Measurements from ENCODE around the gene BIRC6. TPM values are rescaled to one million over a fixed set of nuclear protein-coding genes. Genes with fewer than 3 reads are reported as not detected.

Gene BIRC6
- total and polyA plus RNA-seq, 2 of the 8 experiments (the other 6 are each of a cell fraction or from before 2014, with no cell fraction given) = 32.5 to 69.5 TPM

- Histone ChIP-seq H3K14ac (ENCODE audit: insufficient read length) (no peak overlapping the region), H3K27ac (ENCODE audit: low read depth, low read length) (no peak overlapping the region), H3K9ac (replicated peaks in 1 of 4; ENCODE audit: extremely low read depth in 1 of 4, low read depth in 3 of 4, low read length in 3 of 4) (no peak overlapping the region), H2BK15ac (ENCODE audit: low read length) (no peak overlapping the region), H2BK5ac (ENCODE audit: low read depth, low read length) (no peak overlapping the region), H3K4ac (replicated peaks; ENCODE audit: insufficient read length, low read depth, low read length) (no peak overlapping the region), H2BK20ac (ENCODE audit: low read length) (no peak overlapping the region), H2BK120ac (replicated peaks; ENCODE audit: low read depth, low read length) (no peak overlapping the region), H2AFZ (ENCODE audit: low read length) (no peak overlapping the region), H3K56ac (replicated peaks; ENCODE audit: insufficient read length, low read depth, low read length) (no peak overlapping the region), H2AK5ac (ENCODE audit: low read depth, low read length) (no peak overlapping the region), H4K91ac (replicated peaks; ENCODE audit: insufficient read length, low read length) (no peak overlapping the region), H3K9me3 (ENCODE audit: insufficient read depth in 2 of 2, low read depth in 1 of 2, low read length in 1 of 2) (no peaks in the 10 kb centered on the region), H3K4me2 (ENCODE audit: insufficient read depth in 1 of 2, low read depth in 2 of 2, low read length in 2 of 2) (no peak overlapping the region), H3K36me3 (ENCODE audit: control insufficient read depth in 2 of 4, insufficient read depth in 4 of 4, low read length in 3 of 4) (peaks cover 0 to 29% (median 9%) of the 10 kb centered on the region in 4 experiments; a peak in 5 of 8 replicates), H4K5ac (ENCODE audit: insufficient read length, low read depth, low read length) (no peak overlapping the region), H3K23me2 (ENCODE audit: low read depth, low read length) (no peaks in the 10 kb centered on the region), H2BK12ac (ENCODE audit: low read depth, low read length) (no peak overlapping the region), H4K8ac (ENCODE audit: extremely low read depth, insufficient read depth, low read length) (no peak overlapping the region), H3K23ac (ENCODE audit: insufficient read length) (no peak overlapping the region), H3K4me1 (replicated peaks in 1 of 4; ENCODE audit: control insufficient read depth in 3 of 4, insufficient read depth in 4 of 4, low read length in 3 of 4) (peaks cover 0 to 2% (median 0%) of the 10 kb centered on the region in 4 experiments; a peak in 1 of 7 replicates), H3K27me3 (replicated peaks in 1 of 4; ENCODE audit: control insufficient read depth in 3 of 4, extremely low read depth in 1 of 4, insufficient read depth in 3 of 4, low read length in 3 of 4) (no peaks in the 10 kb centered on the region), H4K20me1 (replicated peaks in 1 of 2; ENCODE audit: control insufficient read depth in 1 of 2, insufficient read depth in 2 of 2, low read length in 2 of 2) (peaks cover 0 to 1% of the 10 kb centered on the region in 2 experiments), H3K4me3 (ENCODE audit: extremely low read depth in 1 of 4, insufficient read depth in 2 of 4, low read depth in 3 of 4, low read length in 4 of 4) (no peak overlapping the region), H3K18ac (ENCODE audit: extremely low read depth, low read length) (no peak overlapping the region), H3K79me1 (ENCODE audit: low read depth, low read length) (no peaks in the 10 kb centered on the region), H3K79me2 (ENCODE audit: control insufficient read depth in 1 of 2, insufficient read depth in 2 of 2, low read length in 2 of 2) (no peaks in the 10 kb centered on the region)
- 89% methylated on average over 6 of the region's 6 CpGs; no CpG with 5 or more reads in 1 of the 2 experiments for WGBS, 2 experiments (ENCODE audit: extremely low coverage in 1 of 2, insufficient coverage in 1 of 2, insufficient read length in 1 of 2, insufficient replicate concordance in 2 of 2, low coverage in 1 of 2, low lambda C conversion rate in 2 of 2, missing lambda C conversion rate in 1 of 2)
- DNase-seq (ENCODE audit: low read depth in 1 of 2, low spot score in 2 of 2) (no peak), FAIRE-seq (no peak)
- CTCF ChIA-PET (ENCODE audit: partially characterized antibody) = no interaction called here
- POLR2A ChIA-PET (ENCODE audit: partially characterized antibody) = no interaction called here
- TF ChIP-seq SIRT6 (IDR thresholded peaks at IDR 0.05; ENCODE audit: low read length) = no peak
- TF ChIP-seq POLR2A (IDR thresholded peaks at IDR 0.05; ENCODE audit: control extremely low read depth in 1 of 2, low read depth in 2 of 2, low read length in 2 of 2) = no peak
- no peak for TF ChIP-seq ASH2L (IDR thresholded peaks at IDR 0.05; ENCODE audit: low read length)
- no peak for TF ChIP-seq KDM1A (IDR thresholded peaks at IDR 0.05; ENCODE audit: borderline replicate concordance, low read length)
- no peak for TF ChIP-seq HDAC6 (IDR thresholded peaks at IDR 0.05; ENCODE audit: low read depth, low read length)
- no peak for TF ChIP-seq SUZ12 (IDR thresholded peaks at IDR 0.05; ENCODE audit: low read length)
- no peak for TF ChIP-seq NRF1 (IDR thresholded peaks at IDR 0.05; ENCODE audit: low read depth, low read length)
- TF ChIP-seq, protein P1, sequence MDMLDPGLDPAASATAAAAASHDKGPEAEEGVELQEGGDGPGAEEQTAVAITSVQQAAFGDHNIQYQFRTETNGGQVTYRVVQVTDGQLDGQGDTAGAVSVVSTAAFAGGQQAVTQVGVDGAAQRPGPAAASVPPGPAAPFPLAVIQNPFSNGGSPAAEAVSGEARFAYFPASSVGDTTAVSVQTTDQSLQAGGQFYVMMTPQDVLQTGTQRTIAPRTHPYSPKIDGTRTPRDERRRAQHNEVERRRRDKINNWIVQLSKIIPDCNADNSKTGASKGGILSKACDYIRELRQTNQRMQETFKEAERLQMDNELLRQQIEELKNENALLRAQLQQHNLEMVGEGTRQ (IDR thresholded peaks at IDR 0.05; ENCODE audit: low read length) = no peak
- TF ChIP-seq GTF2F1 (IDR thresholded peaks at IDR 0.05; ENCODE audit: borderline replicate concordance, low read depth, low read length) = no peak
- no peak for TF ChIP-seq TAF7 (optimal IDR thresholded peaks at IDR 0.05; ENCODE audit: borderline replicate concordance, low read depth, low read length)
- TF ChIP-seq RAD21 (IDR thresholded peaks at IDR 0.05 in 1 of 2, conservative IDR thresholded peaks at IDR 0.05 in 1 of 2; ENCODE audit: low read depth in 2 of 2, low read length in 2 of 2) = no peak
- no peak for TF ChIP-seq GABPA (IDR thresholded peaks at IDR 0.05; ENCODE audit: borderline replicate concordance, insufficient read depth, low read length)
- TF ChIP-seq CHD2 (IDR thresholded peaks at IDR 0.05; ENCODE audit: low read length) = no peak
- no peak for TF ChIP-seq TAF1 (IDR thresholded peaks at IDR 0.05; ENCODE audit: low read depth, low read length)
Observed at GRCh38 chr2:32498306-32498705, 141.5 kb downstream of the BIRC6 start.

Data from H1 (cell line).